HEK293T (cell line): ENCODE data around the gene CCDC146.
"Not testable (repeated sequence)": the region's sequence is repeated elsewhere in the genome, so short reads cannot be mapped to it uniquely, and the experiment has no call there.

Experiments used
- ELF4 ChIP-seq: fragments of 450-650 bp; IDR thresholded peaks from 2 replicates; pipeline ENCODE4 v1.6.1; 2017; ENCODE audit warnings: antibody characterized with exemption
- SUZ12 ChIP-seq: fragments of 450-650 bp; IDR thresholded peaks from 2 replicates; pipeline ENCODE4 v1.6.1; 2016; ENCODE audit warnings: mild to moderate bottlenecking
- ZNF384 ChIP-seq: fragments of 450-650 bp; IDR thresholded peaks from 2 replicates; pipeline ENCODE4 v1.6.1; 2016

DNA sequence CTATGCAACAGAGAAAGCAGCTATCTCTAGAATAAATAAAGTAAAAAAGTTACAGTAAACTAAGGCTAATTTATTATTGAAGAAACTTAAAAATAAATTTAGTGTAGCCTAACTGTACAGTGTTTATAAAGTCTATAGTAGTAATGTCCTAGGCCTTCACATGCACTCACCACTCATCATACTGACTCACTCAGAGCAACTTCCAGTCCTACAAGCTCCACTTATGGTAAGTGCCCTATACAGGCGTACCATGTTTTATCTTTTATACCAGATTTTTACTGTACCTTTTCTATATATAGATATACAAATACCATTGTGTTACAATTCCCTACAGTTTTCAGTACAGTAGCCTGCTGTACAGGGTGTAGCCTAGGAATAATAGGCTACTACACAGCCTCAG, 40.2 kb upstream of the CCDC146 start:
- not testable (repeated sequence) for TF ChIP-seq ZNF384, ELF4, SUZ12
